ENCODE data around the gene CCNJL.

Gene CCNJL

DNA sequence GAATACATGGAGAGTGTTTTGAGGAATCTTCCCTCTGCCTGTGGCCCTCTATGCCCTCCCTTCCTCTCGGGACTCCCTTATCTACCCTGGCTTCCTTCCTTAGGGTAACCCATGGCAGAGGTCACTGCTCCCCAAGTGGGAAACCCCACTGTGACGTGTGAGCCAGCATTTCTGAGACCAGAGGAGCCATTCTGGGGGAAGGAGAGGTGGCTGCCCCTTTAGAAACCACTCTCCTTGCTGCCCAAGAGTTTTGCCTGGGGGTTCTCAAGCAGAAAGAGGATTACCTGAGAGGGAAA, 23.1 kb downstream of the CCNJL start:
- DNase-seq, result no peak

DNA sequence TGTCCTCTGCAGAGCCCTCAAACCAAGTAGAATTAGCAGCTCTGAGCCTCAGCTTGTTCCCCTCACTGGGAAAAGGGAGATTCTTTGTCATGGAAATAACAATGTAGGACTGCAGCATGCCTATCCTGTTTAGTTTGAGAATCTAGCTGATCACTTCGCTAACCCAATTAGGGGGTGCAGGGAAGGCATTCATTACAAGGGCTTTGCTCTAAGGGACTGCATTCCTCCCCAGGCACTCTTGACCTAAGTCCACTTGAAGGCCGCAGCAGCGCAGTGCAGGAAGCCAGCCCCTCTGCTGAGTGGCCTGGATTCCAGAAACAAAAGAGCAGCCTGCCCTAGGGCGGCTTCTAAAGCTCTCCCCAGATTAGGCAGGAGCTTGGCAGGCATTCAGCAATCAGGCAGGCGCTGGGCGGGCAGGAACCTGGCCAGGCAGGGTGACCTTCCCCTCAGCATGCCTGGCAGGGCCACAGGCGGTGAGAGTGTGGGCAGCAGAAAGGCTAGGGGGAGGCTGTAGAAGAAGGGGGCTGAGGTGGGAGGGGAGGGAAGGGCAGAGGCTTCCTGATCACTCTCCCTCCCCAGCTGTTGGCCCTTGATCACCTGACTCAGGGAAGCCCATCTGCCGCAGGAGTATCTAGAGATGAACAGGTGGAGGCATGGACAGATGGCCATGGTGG, 24.8 kb downstream of the CCNJL start:
- DNase-seq, result peak in 1 of 2 experiments; percentile 16

DNA sequence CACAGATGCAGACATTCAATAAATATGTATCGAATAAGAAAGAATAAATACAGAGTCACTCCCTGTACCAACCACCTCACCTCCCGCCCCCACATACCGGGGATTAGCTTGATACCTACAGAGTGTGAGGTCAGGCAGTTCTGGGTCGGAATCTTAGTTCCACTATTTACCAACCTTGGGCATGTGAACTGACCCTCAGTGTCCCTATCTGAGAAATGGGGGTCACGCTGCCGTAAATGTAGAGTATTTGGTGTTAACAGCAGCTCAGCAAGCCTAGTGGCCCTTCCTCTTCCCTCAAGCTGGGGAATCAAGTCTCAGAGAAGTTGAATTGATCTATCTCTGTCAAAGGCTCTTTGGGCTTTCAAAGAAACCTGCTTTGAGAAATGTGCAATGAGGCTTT, 25.4 kb downstream of the CCNJL start:
- no peak for DNase-seq

DNA sequence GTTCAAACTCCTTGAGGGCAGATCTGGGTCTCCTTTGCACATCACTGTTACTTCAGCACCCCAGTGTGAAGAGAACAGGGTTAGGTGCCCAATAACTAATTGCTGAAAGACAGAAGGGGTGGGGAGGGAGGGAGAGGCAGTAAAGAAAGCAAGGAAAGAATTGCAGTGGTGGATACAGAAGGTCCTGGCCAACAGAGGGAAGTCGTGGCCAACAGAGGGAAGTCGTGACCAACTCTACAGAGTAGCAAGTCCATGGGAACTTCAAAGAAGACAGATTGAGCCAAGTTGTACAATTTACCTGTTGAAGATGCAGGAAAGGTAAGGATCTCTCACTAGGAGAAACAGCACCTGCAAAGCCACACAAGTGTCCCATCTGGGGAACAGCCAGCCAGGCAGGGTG, 27.0 kb downstream of the CCNJL start:
- no peak for DNase-seq

DNA sequence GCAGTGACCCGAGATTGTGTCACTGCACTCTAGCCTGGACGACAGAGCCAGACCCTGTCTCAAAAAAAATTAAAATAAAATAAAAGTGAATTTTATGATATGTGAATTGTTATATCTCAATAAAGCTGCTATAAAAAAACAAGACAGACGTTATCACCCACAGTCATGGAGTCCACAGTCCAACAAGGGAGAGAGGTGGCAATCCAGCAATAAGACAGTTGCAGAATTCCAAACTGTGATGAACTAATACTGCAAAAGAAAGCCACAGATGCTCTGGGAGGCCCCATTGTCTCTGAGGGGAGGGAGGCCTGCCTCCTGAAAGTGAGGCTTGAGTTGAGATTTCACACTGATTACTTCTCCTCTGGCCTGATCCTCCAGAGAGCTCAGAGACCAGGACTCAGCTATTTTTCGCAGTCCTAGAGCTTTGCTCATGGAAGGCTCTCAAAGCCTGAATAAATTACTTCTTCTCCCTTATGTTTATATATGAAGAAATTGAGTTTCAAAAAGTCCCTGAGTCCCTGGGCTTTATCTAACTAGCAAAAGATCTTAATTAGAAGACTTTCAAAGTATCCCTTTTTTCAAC, 28.0 kb downstream of the CCNJL start:
- no peak for DNase-seq

DNA sequence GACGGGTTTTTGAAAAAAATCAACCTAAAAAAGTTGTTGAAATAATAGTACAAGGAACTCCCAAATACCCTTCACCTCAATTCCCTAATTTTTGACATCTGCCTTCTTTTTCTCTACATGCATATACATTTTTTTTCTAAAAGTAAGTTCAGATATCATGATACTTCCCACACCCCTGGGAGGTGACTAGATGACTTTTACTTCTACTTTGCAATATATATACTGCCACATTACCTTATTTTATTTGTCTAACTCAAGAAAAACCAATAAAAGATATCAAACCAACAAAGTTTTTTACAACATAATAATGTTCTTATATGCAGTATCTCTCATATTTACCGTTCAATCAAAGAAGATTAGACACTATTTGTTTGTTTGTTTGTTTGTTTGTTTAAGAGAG, 31.1 kb downstream of the CCNJL start:
- no peak for DNase-seq

DNA sequence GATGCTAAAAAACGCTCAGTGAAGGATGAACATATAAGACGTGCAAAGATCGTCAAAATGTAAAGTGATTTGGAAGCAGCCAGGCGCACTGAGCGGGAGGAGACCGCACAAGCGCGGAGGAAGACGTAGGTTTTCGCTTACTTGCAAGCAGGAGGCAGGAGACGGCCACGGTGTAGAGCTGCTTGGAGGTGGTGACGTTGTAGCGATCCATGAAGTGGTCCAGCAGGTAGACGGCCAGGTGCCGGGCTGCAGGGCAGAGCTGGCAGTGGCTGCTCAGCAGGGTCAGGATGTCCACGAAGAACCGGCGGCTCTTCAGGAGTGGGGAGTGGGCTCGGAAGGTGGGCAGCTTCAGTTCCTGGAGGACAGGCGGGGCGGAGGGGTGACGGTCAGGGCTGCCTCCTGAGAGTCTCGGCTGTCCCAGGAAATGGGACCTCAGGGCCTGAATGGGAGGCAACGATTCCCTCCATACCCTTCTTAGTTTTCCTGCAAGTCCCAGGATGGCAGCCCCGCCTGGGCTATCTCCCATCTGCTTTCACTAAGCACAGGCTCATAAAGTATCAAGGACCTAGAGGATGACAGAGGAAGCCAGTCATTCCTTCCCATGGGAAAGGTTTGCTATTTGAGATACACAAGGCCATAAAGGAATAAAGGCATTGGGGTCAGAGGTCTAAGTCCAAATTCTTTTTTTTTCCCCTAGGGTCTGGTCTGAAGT, 31.8 kb downstream of the CCNJL start:
- no peak for DNase-seq

DNA sequence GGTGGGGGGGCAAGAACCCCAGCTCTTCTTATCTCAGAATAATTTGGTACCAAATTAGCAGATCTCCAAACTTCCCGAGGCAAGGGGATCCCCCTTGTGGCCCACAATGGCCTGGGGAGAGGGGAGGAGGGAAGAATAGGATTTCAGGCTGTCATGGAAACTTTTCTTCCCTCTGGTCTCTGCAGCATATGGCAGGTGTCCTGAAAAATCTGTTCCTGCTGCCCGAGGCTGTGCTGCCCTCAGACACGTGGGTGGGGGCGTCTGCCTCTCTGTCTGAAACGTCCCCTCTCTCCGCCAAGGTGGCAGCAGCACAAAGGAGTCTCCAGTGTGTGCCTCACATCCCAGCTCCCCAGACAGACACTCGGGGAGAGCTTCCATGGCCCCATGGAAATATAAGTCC, 34.0 kb downstream of the CCNJL start:
- DNase-seq, result no peak

DNA sequence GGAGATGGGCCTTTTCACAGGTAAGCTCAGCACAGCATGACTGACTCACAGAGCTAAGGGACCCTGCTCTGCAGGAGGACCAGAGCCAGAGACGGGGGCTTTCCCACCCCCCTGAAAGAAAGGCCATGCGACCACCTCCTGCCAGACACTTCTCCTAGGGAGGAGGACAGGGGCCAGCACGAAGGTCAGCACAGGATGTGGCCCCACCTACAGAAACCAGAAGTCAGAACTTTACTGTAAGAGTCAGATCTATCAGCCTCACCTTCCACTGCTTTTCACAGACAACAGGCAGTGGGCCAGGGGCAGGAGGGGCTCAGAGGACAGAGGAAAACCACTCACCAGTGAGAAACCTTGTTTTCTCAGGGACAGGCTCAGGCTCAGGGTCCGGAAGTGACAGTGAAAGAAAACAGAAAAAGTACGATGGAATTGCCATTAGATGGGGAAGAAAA, 37.9 kb downstream of the CCNJL start:
- DNase-seq, result no peak

DNA sequence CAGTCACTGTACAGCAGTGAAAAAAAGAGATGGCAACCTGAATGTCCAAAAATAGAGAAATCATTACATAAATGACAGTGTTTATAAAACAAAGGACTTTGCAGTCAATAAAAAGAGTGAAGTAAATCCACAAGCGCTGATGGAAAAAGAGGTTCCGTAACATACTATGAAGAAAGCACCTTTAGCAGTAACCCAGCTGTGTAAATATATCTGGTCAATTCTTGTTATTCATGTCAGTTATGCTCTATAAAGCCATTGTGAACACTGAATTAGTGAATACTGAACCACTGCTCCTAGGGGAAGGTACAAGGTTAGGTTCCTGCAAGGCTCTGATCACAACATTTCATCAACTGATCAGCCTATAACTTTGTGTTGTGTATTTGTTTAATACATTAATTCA, 39.5 kb downstream of the CCNJL start:
- DNase-seq, result no peak

DNA sequence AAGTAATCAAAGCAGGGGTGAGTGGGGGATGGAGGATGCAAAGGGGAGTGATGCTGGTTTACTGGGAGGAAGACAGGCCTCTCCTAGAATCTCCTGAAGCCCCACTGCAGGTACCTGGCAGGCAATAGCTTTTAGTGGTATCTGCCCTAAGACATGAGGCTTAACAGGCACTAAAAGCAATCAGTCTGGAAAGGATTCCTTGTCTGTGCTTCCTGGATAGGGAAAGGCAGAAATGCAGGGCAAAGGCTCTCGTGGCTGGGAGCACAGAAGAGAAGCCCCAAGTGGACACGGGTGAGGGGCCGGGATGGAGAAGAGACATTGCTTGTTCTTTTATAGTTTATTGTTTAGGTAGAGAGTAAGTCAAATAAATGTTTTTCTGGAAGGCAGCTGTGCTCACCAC, 40.1 kb downstream of the CCNJL start:
- no peak for DNase-seq

DNA sequence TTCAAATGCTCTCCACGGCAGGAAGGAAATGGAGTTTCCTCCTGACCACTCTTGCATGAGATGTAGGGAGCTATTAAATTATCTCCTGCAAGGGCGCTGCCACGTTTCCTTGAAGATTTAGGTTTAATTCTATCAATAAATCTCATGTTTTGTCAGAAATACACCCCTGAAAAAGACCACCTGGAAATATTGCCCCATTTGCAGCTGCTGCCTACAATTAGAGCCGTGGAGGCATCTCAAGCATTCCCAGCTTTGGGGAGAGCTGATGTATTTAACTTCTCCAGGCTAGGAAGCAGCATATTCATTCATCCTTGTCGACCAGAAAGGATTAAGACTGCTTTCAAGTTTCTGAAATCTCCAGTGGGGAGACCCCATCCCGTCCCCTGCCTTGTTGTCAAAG, 40.5 kb downstream of the CCNJL start:
- no peak for DNase-seq

DNA sequence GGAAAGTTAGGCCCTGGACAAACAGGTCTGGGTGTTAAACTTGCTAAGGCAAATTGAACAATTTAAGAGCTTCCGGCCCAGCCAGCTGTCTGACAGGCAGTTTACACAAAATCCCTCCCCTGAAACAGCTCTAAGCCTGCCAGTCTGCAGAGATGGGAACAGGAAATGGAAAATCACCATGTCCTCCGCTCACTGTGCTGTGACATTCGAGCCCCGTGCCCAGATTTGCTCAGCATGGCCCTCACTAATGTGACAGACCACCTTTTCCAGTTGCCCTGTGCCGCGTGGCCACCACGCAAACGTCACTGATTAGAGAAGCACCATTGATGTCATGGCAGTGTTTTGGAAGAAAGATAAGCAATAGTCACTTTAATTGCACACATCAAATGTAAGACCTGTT, 41.0 kb downstream of the CCNJL start:
- DNase-seq, result no peak

DNA sequence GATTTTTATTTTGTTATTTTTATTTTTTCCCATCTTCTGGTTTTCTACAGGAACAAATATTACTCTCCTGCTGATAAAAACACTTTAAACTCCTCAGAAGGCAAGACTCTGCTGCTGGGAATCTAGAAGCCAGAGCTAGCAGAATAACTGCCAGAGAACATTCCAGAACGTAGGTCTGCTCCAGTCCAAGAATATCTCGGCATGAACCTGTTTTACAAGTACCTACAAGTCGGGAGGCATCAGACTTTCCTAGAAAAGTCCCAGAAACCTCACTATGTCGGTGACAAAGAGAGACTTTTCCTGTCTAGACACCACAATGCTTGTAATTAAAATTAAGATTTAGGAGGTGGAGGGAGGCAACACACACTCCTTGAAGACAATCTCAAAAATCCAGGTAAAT, 41.7 kb downstream of the CCNJL start:
- no peak for DNase-seq

DNA sequence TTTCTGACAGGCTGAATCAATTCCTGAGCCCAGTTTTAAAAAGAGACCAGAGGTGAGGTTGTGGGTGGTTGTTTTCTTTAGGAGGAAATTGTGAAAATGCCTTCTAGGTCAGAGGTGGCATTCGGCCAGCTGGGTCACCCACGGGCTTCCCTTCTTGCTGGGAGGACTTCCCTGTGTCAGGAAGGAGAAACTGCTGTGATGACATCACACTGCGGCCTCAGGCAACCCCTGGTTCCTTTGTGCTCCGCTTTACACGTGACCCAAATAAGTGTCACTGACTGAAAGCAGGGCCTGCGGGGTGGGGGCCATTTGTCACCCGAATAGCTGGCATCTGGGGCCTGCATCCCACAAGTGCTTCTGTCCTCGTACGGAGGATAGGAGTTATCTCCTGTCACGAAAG, 43.3 kb downstream of the CCNJL start:
- DNase-seq, result no peak

DNA sequence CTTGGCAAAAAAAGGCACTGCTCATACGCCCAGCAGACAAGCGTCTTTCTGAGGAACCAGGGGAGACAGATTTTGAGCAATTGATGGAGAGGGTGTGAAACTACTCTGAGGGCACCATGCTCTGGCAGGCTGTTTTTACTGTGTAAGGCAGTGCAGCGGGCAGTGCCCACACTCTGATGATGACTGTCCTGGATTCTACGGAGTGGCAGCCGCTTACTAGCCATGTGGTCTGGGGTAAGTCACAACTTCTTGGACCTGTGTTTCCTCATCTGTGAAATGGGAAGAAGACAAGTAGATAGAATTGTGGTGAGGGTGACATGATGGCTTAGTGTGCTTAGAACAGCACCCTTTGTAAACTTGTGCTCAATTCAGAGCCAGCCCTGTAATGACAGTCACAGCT, 44.2 kb downstream of the CCNJL start:
- DNase-seq, result no peak

DNA sequence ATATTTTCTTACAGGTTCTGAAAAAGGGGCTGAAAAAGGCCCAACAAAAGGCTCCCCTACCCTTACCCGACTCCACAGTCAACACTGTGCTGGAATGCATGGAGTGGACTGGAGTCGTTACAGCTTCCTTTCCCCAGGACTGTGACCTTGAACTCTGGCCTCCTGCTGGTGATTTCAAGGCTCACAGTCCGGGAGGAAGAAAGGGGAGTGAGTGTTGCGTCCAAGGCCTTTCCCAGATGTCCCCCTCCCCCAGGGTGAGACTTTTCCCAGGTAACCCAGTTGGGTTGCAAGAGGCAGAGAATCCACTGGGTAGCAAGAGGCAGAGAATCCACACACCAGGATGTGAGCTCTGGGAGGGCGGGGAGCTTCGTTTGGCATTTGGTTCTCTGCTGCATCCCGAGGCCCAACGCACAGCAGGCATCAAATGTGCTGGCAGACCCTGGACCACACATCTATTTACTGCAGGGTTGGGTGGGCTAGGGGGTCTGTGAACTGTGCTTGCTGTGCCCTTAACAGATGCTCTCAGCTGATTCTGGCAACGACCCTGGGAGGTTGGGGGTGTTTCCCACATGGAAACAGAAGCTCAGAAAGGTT, 45.5 kb downstream of the CCNJL start:
- no peak for DNase-seq

DNA sequence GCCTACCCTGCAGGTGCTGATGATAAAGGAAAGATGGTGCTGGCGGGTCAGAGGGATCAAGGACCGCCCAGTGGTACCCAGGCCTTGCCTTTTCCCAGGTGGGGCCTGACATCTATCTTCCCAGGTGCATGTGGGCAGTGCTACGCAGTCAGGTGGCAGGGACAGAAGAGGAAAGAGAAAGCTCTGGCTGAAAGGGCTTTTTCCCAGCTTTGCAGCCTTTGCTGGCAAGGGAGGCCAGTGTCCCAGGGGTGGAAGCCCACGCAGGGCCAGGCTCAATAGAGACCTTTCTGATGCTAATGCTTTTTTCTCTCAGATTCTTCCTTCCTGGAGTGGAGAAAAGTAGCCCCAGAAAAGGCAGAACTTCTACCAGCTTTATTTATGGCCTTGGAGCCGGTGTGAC, 46.3 kb downstream of the CCNJL start:
- DNase-seq, result no peak

DNA sequence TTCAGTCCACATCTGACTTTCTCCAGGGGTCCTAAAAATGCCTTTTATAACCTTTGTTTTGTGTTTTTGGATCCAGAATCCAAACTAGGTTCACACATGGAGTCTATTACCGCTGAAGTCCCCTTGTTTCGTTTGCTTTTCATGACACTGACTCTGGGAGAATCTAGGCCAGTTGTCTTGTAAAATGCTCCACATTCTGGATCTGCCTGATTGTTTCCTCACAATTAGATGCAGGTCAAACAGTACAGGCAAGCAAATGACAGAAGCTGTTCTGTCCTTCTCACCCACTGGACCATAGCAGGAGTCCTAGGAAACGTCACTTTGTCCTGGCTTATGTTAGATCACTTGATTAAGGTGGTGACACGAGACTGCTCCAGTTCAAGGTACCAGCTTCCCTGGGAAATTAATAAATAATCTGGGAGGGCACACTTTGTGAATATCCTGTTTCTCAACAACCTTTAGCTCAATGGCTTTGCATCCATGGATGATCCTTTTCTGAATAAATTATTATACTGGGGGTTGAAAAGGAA, 49.0 kb downstream of the CCNJL start:
- DNase-seq, result no peak

DNA sequence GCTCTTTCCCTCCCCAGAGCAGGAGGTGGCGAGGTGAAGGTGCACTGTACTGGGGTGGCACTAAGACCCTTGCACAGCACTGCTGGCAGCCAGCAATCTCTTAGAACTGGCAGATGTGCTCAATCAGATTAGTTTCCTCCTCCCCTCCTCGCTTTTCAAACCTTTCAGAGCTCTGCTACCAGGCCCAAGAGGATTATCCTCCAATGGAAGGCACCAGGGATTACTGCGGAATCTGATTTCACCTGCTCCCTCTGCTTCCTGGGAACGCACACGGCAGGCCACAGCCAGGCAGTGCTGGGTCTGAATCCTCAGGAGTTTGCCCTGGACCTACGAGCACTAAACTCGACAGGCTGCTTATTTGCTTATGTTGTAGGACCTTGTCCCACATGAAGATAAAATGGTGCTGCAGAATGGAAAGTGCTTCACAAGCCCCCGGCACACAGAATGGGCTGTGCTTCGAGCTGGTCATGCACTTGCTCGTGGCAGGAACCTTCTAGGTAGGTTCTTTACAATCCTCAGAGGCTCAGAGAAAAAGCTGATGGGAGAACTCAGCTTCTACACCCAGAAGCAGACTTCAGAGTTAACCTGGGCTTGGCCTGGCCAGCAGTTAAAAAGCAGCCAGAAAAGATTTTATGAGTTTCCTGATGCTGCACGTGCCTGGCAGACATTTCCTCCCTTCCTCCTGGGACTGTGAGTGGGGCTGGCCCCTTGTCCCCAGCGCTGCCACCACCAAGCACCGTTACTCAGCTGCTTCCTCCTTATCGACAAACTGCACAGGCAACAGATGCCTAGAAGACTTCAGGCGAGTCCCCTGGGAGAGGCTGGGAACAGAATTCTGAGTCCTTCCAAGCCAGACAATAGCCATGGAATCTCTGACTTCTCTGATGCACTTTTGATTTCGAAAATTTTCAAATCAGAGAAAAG, 50.0 kb downstream of the CCNJL start:
- no peak for DNase-seq

DNA sequence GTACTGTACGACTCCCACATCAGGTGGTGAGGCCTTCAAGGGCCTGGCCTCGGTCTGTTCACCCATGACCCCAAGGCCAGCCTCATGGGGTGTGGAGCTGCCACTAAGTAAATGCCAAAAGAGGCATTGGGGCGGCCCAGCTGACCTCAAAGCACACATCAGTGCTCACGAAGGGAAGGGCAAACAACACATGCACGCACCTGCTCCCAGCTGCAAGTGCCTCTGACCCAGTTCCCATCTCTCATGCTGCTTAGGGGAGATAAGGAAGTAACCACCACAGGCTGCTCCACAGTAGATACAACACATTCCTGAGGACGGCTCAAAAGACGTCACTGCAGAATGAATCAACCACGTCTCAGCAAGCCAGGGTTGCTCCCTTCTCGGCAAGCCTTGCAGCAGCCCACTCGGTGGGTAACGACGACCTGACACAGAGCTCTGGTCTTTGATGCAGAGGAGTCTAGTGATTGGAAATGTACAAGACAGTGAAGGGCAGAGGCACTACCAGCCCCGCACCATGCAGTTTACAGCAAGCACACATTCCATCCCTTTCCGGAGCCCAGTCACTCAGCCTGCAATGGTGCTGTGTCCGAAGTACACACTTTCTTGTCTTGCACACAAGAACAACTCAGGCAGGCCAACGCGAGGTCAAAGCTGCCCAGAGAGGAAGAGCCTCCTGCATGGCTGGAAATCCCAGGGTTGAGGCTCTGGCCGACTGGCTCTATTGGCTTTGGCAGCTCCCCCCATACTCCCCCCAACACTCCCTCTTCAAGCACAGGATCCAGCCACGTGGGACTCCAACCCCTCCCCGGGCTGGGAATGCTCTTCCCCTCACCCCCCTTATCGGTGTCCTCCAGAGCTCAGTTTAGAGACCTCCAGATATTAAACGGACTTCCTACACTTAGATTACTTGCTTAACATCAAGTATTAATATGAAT, 51.2 kb downstream of the CCNJL start:
- DNase-seq, result no peak
